ENCODE measurements around the gene FRMPD2. TPM values are rescaled to one million over a fixed set of nuclear protein-coding genes. Genes with fewer than 3 reads are reported as not detected.

FRMPD2 gene, protein sequence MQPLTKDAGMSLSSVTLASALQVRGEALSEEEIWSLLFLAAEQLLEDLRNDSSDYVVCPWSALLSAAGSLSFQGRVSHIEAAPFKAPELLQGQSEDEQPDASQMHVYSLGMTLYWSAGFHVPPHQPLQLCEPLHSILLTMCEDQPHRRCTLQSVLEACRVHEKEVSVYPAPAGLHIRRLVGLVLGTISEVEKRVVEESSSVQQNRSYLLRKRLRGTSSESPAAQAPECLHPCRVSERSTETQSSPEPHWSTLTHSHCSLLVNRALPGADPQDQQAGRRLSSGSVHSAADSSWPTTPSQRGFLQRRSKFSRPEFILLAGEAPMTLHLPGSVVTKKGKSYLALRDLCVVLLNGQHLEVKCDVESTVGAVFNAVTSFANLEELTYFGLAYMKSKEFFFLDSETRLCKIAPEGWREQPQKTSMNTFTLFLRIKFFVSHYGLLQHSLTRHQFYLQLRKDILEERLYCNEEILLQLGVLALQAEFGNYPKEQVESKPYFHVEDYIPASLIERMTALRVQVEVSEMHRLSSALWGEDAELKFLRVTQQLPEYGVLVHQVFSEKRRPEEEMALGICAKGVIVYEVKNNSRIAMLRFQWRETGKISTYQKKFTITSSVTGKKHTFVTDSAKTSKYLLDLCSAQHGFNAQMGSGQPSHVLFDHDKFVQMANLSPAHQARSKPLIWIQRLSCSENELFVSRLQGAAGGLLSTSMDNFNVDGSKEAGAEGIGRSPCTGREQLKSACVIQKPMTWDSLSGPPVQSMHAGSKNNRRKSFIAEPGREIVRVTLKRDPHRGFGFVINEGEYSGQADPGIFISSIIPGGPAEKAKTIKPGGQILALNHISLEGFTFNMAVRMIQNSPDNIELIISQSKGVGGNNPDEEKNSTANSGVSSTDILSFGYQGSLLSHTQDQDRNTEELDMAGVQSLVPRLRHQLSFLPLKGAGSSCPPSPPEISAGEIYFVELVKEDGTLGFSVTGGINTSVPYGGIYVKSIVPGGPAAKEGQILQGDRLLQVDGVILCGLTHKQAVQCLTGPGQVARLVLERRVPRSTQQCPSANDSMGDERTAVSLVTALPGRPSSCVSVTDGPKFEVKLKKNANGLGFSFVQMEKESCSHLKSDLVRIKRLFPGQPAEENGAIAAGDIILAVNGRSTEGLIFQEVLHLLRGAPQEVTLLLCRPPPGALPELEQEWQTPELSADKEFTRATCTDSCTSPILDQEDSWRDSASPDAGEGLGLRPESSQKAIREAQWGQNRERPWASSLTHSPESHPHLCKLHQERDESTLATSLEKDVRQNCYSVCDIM (N-terminal part only)
- total RNA-seq (not detected), polyA plus RNA-seq (not detected)

DNA sequence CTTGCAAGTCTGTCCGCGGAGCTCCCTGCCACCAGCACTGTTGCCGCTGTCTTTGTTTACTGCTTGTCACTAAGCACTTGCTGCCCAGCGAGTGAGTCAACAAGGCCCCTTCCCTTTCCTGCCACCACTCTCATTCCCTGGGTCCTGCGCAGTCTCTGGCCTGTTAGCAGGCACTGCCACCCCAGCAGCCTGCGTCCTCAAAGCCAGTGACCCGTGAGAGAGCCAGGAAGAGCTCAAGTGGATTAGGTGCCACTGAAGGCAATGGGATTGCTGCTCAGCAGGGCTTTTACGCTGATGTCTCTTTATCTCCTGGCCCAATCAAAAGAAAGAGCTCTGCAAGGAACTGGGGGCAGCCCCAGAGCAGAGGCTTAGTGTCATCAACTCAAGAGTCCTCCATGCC lies at the start of gene FRMPD2:
FRMPD2 (minus strand) TSS at position 61 of the 400 bp plus-strand sequence. CDS start 129 bp downstream, outside the sequence.
- CTCF ChIA-PET, result interaction anchor here (1.5 kb wide), 1 partner anchor 13 kb away, joined by 3 read pairs; no protein-coding TSS in a partner anchor
- H3K4me1 Mint-ChIP-seq, result no peaks in the 10 kb centered on the region

DNA sequence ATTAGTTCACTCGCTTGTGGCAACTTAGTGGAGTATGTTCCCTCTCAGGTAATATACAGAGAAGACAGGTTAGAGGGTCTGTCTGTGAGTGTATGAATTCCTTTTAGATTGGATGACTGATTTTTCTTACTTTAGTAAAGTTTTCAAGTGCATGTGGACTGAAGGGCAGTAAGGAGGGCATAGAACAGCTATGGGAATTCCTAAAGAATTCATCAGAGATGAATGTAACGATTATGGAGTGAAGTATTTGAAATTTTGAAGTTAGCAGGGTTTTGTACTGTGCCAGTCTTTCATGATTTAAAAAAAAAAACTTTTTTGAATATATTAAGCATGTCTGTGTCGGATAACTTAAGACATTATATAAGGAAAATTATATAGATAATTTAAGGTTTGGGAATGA lies 47.5 kb upstream of the FRMPD2 start:
- peaks cover 44 to 58% (median 48%) of the 10 kb centered on the region in 3 donors for H3K4me1 Mint-ChIP-seq
- H3K27ac Mint-ChIP-seq, result no peak overlapping the region
- no peak overlapping the region for H3K27ac ChIP-seq (ENCODE audit: low read depth, low read length)
- H3K27me3 Mint-ChIP-seq, result no peaks in the 10 kb centered on the region
- no peak overlapping the region for H3K4me3 ChIP-seq (ENCODE audit: low read length)
- no peaks in the 10 kb centered on the region for H3K9me3 Mint-ChIP-seq
- H3K36me3 ChIP-seq (ENCODE audit: insufficient read depth, low read length), result no peaks in the 10 kb centered on the region
- POLR2A ChIA-PET, result no interaction called here
- H3K4me3 Mint-ChIP-seq, result no peak overlapping the region
- CTCF ChIA-PET, result no interaction called here
- H3K4me1 ChIP-seq (ENCODE audit: insufficient read depth, low read length), result no peaks in the 10 kb centered on the region
- no peak for DNase-seq
- H3K36me3 Mint-ChIP-seq, result peaks cover 0 to 9% (median 1%) of the 10 kb centered on the region in 3 donors
- no peaks in the 10 kb centered on the region for H3K9me3 ChIP-seq (ENCODE audit: low read length)
- H3K27me3 ChIP-seq (ENCODE audit: insufficient read depth, low read length, poor library complexity, severe bottlenecking), result no peaks in the 10 kb centered on the region

More for the DNA sequence above, at the start of gene FRMPD2:
- POLR2A ChIA-PET, result no interaction called here
- no peaks in the 10 kb centered on the region for H3K36me3 ChIP-seq (ENCODE audit: insufficient read depth, low read length)
- H3K36me3 Mint-ChIP-seq, result no peaks in the 10 kb centered on the region
- H3K27me3 ChIP-seq (ENCODE audit: insufficient read depth, low read length, poor library complexity, severe bottlenecking), result no peaks in the 10 kb centered on the region
- peaks cover 8 to 35% of the 10 kb centered on the region in 2 donors for H3K27me3 Mint-ChIP-seq
- no peak within 1 kb of the TSS for H3K4me3 ChIP-seq (ENCODE audit: low read length)
- H3K9me3 ChIP-seq (ENCODE audit: low read length), result no peaks in the 10 kb centered on the region
- no peak for DNase-seq
- H3K4me3 Mint-ChIP-seq, result no peak within 1 kb of the TSS
- H3K9me3 Mint-ChIP-seq, result peaks cover 0 to 5% (median 0%) of the 10 kb centered on the region in 5 donors
- no peak within 1 kb of the TSS for H3K27ac ChIP-seq (ENCODE audit: low read depth, low read length)
- H3K4me1 ChIP-seq (ENCODE audit: insufficient read depth, low read length), result no peaks in the 10 kb centered on the region
- no peak within 1 kb of the TSS for H3K27ac Mint-ChIP-seq

DNA sequence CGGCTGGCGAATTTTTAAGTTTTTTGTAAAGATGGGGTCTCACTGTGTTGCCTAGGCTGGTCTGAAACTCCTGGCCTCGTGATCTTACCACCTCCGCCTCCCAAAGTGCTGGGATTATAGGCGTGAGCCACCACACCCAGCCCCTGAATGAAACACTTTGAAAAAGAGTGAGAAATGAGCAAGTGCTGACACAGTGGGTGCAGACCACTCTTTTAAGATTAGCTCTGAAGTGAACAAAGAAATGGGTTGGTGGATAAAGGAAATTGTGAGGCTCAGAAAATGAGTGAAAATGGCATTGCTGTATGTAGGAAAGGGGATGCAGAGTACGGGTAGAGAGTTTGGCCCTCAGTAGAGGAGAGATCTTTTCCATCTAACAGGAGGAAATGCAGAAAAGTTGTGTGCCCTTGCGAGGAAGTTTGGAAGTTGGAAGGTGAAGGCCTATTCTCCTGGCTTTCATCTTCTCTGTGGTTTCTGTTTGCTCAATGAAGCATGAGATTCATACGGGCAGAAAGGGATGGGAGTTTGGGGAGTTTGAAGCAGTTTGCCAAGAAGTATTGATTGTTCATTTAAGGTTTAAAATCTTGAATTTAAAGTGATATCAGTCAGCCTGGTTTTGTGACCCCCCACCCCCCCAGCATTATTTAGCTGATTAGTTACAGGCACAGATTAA lies 43.0 kb upstream of the FRMPD2 start:
- CTCF ChIA-PET, result no interaction called here
- no peak for DNase-seq
- POLR2A ChIA-PET, result no interaction called here
- Mint-ChIP-seq H3K4me3 (no peak overlapping the region), H3K36me3 (peaks cover 0 to 7% (median 0%) of the 10 kb centered on the region in 3 donors), H3K4me1 (peaks cover 24 to 35% (median 34%) of the 10 kb centered on the region in 3 donors), H3K27ac (no peak overlapping the region), H3K9me3 (no peaks in the 10 kb centered on the region), H3K27me3 (no peaks in the 10 kb centered on the region)
- Histone ChIP-seq H3K4me1 (ENCODE audit: insufficient read depth, low read length) (peaks cover 21% of the 10 kb centered on the region), H3K9me3 (ENCODE audit: low read length) (no peaks in the 10 kb centered on the region), H3K27me3 (ENCODE audit: insufficient read depth, low read length, poor library complexity, severe bottlenecking) (no peaks in the 10 kb centered on the region), H3K27ac (ENCODE audit: low read depth, low read length) (no peak overlapping the region), H3K4me3 (ENCODE audit: low read length) (no peak overlapping the region), H3K36me3 (ENCODE audit: insufficient read depth, low read length) (no peaks in the 10 kb centered on the region)

DNA sequence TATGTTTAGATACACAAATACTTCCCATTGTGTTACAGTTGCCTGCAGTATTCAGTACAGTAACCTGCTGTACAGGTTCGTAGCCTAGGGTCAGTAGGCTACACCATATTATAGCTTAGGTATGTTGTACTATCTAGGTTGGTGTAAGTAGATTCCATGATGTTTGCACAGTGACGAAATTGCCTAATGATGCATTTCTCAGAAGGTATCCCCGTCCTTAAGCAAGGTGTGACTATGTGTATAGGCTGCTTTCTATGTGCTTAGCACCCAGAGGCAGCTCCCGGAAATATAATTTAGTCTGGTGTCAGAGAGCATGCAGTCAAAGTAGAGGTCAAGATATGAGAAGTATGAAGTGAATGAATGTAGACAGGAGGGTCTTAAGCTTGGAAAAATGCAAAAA lies 41.7 kb upstream of the FRMPD2 start:
- ChIA-PET POLR2A (no interaction called here), CTCF (no interaction called here)
- H3K27ac ChIP-seq (ENCODE audit: low read depth, low read length), result no peak overlapping the region
- no peaks in the 10 kb centered on the region for H3K36me3 ChIP-seq (ENCODE audit: insufficient read depth, low read length)
- Mint-ChIP-seq H3K4me1 (peaks cover 28 to 38% (median 37%) of the 10 kb centered on the region in 3 donors), H3K27ac (no peak overlapping the region), H3K27me3 (no peaks in the 10 kb centered on the region), H3K9me3 (no peaks in the 10 kb centered on the region), H3K36me3 (peaks cover 0 to 5% (median 0%) of the 10 kb centered on the region in 3 donors), H3K4me3 (no peak overlapping the region)
- no peaks in the 10 kb centered on the region for H3K9me3 ChIP-seq (ENCODE audit: low read length)
- H3K27me3 ChIP-seq (ENCODE audit: insufficient read depth, low read length, poor library complexity, severe bottlenecking), result no peaks in the 10 kb centered on the region
- H3K4me3 ChIP-seq (ENCODE audit: low read length), result no peak overlapping the region
- peaks cover 21% of the 10 kb centered on the region for H3K4me1 ChIP-seq (ENCODE audit: insufficient read depth, low read length)
- DNase-seq, result no peak

DNA sequence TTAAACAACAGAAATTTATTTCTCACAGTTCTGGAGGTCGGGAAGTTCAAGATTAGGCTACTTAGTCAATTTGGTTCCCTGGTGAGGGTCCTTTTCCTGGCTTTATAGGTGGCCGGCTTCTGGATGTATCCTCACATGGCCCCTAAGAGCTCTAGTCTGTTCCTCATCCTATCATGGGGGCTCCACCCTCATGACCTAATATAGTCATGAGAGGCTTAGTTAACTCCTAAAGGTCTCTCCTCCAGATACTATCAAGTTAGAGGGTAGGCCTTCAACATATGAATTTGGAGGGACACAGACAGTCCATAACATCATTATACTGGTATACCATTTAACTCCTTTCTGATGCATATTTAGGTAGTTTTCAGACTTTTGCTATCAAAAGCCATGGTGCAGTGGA lies 39.6 kb upstream of the FRMPD2 start:
- Histone ChIP-seq H3K36me3 (ENCODE audit: insufficient read depth, low read length) (no peaks in the 10 kb centered on the region), H3K9me3 (ENCODE audit: low read length) (no peaks in the 10 kb centered on the region), H3K4me3 (ENCODE audit: low read length) (no peak overlapping the region), H3K27me3 (ENCODE audit: insufficient read depth, low read length, poor library complexity, severe bottlenecking) (no peaks in the 10 kb centered on the region), H3K27ac (ENCODE audit: low read depth, low read length) (no peak overlapping the region), H3K4me1 (ENCODE audit: insufficient read depth, low read length) (peaks cover 30% of the 10 kb centered on the region)
- Mint-ChIP-seq H3K27ac (no peak overlapping the region), H3K9me3 (no peaks in the 10 kb centered on the region), H3K27me3 (no peaks in the 10 kb centered on the region), H3K36me3 (no peaks in the 10 kb centered on the region), H3K4me3 (no peak overlapping the region), H3K4me1 (peaks cover 29 to 56% (median 48%) of the 10 kb centered on the region in 3 donors)
- no peak for DNase-seq
- ChIA-PET CTCF (no interaction called here), POLR2A (no interaction called here)

DNA sequence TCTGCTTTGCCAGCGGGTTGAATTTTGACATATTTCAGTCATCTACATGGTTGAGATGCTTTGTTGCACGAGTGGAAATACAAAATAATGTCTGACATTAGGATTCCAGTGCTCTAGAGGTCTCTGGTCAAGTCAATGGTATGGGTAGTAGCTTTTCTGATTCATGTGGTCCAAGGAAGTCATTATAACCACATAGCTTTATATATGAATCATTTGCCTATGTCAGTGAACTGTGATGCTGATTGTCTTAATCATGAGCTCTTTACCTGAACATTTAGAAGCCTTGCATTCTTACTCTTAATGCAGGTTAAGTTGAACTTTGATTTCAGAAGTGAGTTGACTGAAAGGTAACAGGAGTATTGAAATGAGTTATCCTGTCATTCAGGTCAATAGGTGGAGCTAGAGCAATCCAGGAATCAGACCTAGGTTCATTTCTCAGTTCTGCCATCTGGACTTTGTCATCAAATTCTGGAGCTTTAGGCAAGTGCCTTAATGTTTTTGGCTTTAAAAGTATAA lies 35.3 kb upstream of the FRMPD2 start:
- no peak overlapping the region for H3K27ac Mint-ChIP-seq

DNA sequence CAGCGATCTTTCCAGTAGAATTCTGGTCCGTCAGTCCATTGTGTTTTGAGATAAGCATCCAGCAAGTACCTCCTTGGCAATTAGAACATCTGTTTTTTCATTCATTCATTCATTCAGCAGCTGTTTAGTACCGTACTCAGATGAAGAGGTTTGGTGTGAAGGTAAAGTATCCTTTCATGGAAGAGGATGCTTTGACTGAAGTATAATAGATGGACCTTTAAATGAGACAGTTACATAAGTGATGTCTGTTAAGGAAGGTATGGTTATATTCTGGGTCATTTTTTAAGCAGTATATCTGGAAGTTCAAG lies 33.2 kb upstream of the FRMPD2 start:
- CTCF ChIA-PET, result interaction anchor here (1.4 kb wide), 1 partner anchor 349 kb away, joined by 3 read pairs; no protein-coding TSS in a partner anchor

More for the DNA sequence above, 35.3 kb upstream of the FRMPD2 start:
- Mint-ChIP-seq H3K9me3 (no peaks in the 10 kb centered on the region), H3K4me3 (peak overlapping the region in 2 of 7 donors; percentile 33 to 58), H3K27me3 (no peaks in the 10 kb centered on the region), H3K36me3 (peaks cover 0 to 2% (median 0%) of the 10 kb centered on the region in 3 donors), H3K4me1 (peaks cover 35 to 72% (median 56%) of the 10 kb centered on the region in 3 donors)
- Histone ChIP-seq H3K9me3 (ENCODE audit: low read length) (no peaks in the 10 kb centered on the region), H3K4me3 (ENCODE audit: low read length) (no peak overlapping the region), H3K27ac (ENCODE audit: low read depth, low read length) (no peak overlapping the region), H3K4me1 (ENCODE audit: insufficient read depth, low read length) (peaks cover 33% of the 10 kb centered on the region), H3K36me3 (ENCODE audit: insufficient read depth, low read length) (no peaks in the 10 kb centered on the region), H3K27me3 (ENCODE audit: insufficient read depth, low read length, poor library complexity, severe bottlenecking) (no peaks in the 10 kb centered on the region)
- ChIA-PET CTCF (no interaction called here), POLR2A (no interaction called here)
- DNase-seq, result no peak

More for the DNA sequence above, 33.2 kb upstream of the FRMPD2 start:
- Mint-ChIP-seq H3K27ac (peak overlapping the region; percentile 70 to 93 (median 84)), H3K4me1 (peaks cover 27 to 56% (median 42%) of the 10 kb centered on the region in 3 donors), H3K27me3 (no peaks in the 10 kb centered on the region), H3K4me3 (peak overlapping the region; percentile 77 to 91 (median 88)), H3K36me3 (peaks cover 0 to 2% (median 0%) of the 10 kb centered on the region in 3 donors), H3K9me3 (no peaks in the 10 kb centered on the region)
- peaks cover 25% of the 10 kb centered on the region for H3K4me1 ChIP-seq (ENCODE audit: insufficient read depth, low read length)
- no peak overlapping the region for H3K27ac ChIP-seq (ENCODE audit: low read depth, low read length)
- no peaks in the 10 kb centered on the region for H3K27me3 ChIP-seq (ENCODE audit: insufficient read depth, low read length, poor library complexity, severe bottlenecking)
- DNase-seq, result no peak
- H3K9me3 ChIP-seq (ENCODE audit: low read length), result no peaks in the 10 kb centered on the region
- POLR2A ChIA-PET, result no interaction called here
- H3K4me3 ChIP-seq (ENCODE audit: low read length), result peak overlapping the region; percentile 83
- no peaks in the 10 kb centered on the region for H3K36me3 ChIP-seq (ENCODE audit: insufficient read depth, low read length)
